ENCODE measurements around the gene HNRNPAB. TPM values are rescaled to one million over a fixed set of nuclear protein-coding genes. Genes with fewer than 3 reads are reported as not detected.

The HNRNPAB gene
- total and polyA plus RNA-seq, 3 donors from 2014 or later = 63.1 to 71.0 (median 66.2) TPM

DNA sequence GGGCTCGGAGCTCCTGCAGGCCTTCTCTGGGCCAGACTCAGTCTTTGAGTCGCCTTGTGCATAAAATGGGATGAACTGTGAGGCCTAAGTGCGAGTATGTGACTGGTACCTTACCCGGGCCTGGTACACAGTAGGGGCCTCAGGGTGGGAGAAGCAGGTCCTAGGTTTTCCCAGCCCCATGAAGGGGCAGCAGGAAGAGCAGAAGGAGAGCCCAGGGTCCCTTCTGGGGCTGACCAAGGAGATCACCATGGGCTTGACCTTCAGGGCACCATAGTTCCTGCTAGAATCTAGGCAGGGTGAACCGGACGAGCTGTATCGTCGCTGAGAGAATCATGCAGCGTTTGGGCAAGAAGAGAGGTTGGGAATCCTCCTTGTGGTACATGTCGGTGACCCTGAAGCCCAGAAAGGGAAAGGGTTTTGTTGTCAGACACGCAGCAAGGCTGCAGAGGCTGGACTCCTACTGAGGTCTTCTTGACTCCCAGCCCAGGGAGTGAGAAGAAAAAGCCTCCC is 28.6 kb downstream of the HNRNPAB start:
- 55 to 83% methylated on average over 1 to 10 of the region's 11 CpGs for WGBS, 2 donors
- DNase-seq = no peak
- intact Hi-C loops (cut with DNase I; ENCODE audit: low total_unique reads) = no loop called here
- Histone ChIP-seq H3K27me3 (no peaks in the 10 kb centered on the region), H3K27ac (peak overlapping the region; percentile 90 to 98), H3K9me3 (no peaks in the 10 kb centered on the region), H3K36me3 (ENCODE audit: low read depth, missing control alignments) (no peaks in the 10 kb centered on the region), H3K4me3 (peak overlapping the region; percentile 94 to 95), H3K4me1 (peaks cover 27% of the 10 kb centered on the region)
- TF ChIP-seq, protein P1, sequence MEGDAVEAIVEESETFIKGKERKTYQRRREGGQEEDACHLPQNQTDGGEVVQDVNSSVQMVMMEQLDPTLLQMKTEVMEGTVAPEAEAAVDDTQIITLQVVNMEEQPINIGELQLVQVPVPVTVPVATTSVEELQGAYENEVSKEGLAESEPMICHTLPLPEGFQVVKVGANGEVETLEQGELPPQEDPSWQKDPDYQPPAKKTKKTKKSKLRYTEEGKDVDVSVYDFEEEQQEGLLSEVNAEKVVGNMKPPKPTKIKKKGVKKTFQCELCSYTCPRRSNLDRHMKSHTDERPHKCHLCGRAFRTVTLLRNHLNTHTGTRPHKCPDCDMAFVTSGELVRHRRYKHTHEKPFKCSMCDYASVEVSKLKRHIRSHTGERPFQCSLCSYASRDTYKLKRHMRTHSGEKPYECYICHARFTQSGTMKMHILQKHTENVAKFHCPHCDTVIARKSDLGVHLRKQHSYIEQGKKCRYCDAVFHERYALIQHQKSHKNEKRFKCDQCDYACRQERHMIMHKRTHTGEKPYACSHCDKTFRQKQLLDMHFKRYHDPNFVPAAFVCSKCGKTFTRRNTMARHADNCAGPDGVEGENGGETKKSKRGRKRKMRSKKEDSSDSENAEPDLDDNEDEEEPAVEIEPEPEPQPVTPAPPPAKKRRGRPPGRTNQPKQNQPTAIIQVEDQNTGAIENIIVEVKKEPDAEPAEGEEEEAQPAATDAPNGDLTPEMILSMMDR (IDR thresholded peaks at IDR 0.05) = no peak
- no peak for TF ChIP-seq POLR2A (IDR thresholded peaks at IDR 0.05)

DNA sequence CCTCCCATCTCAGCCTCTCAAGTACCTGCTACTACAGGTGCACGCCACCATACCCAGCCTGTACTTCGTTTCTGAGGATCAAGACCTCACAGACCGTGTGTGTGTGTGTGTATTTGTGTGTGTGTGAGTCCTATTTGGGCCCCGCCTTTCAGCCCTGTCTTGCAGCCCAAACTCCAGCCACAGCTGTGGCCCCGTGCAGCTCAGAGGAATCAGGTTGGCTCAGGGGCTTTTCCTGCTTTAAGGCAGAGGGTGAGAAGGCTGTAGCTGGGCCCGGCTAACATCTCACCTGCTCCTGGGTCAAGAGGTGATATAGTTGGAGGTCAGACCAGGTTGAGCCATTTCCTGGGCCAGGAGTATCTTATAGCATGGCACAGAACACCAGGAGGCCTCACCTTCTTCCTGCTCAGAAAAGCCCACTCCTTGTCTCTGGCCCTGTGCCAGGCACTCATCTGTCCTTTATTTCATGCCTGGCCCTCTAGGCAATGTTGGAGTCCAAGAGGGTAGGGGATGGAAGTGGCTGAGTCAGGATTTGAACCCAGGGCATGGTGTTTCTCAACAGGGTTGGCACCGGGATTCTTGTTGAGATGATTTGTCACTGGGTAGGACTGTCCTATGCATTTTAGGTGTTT is 29.9 kb downstream of the HNRNPAB start:
- H3K36me3 ChIP-seq (ENCODE audit: low read depth, missing control alignments) = no peaks in the 10 kb centered on the region
- no peak overlapping the region for H3K4me3 ChIP-seq
- 76 to 82% methylated on average over 5 to 7 of the region's 7 CpGs for WGBS, 2 donors
- H3K27me3 ChIP-seq = no peaks in the 10 kb centered on the region
- no peak for DNase-seq
- intact Hi-C loops (cut with DNase I; ENCODE audit: low total_unique reads) = no loop called here
- TF ChIP-seq POLR2A (IDR thresholded peaks at IDR 0.05) = no peak
- TF ChIP-seq, protein P1 (IDR thresholded peaks at IDR 0.05) = no peak
- H3K4me1 ChIP-seq = peaks cover 29% of the 10 kb centered on the region
- no peak overlapping the region for H3K27ac ChIP-seq
- no peaks in the 10 kb centered on the region for H3K9me3 ChIP-seq

DNA sequence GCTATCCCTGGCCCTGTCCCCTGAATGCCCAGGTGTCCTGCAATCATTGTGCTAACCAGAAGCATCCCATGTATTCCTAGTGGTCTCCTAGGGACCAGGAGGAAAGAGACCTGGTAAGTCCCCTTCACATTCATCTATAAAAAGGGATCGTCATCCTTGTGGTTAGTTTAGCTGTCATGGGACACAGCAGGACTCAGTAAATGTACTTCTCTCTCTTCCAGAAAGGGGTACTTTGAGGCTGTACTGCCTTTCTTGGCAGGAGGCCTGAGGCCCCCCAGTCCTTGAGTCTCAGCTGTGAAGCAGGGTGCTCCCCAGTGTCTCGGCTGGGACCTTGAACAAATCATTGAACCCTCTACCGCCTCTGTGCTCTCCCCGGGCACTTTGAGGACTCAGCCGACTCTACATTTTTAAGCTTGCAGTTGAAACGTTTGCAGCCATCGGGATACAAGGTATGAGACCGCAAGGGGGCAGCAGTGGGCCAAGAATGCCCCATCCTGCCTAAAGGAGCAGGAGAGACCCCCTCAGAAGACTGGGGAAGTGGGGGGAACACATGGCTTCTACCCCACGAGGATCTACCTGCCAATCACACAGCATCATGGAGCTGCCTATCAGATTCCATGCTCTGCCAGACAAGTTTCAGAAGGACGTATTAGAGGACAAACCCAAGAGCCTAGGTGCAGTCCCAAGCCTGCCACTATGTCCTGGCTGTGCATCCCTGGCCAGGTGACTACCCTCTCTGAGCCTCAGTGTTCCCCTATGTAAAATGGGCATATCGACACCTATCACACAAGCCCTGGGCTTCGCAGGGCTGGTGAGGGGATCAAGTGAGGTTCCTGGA is 30.6 kb downstream of the HNRNPAB start:
- Histone ChIP-seq H3K4me3 (no peak overlapping the region), H3K9me3 (no peaks in the 10 kb centered on the region), H3K27ac (no peak overlapping the region), H3K36me3 (ENCODE audit: low read depth, missing control alignments) (no peaks in the 10 kb centered on the region), H3K4me1 (peaks cover 29% of the 10 kb centered on the region), H3K27me3 (no peaks in the 10 kb centered on the region)
- no peak for TF ChIP-seq POLR2A (IDR thresholded peaks at IDR 0.05)
- TF ChIP-seq, protein P1 (IDR thresholded peaks at IDR 0.05) = peak; percentile 35 to 59 (median 44)
- intact Hi-C loops (cut with DNase I; ENCODE audit: low total_unique reads) = no loop called here
- peak; percentile 83 for DNase-seq
- WGBS, 2 donors = 39 to 42% methylated on average over 10 to 12 of the region's 12 CpGs

DNA sequence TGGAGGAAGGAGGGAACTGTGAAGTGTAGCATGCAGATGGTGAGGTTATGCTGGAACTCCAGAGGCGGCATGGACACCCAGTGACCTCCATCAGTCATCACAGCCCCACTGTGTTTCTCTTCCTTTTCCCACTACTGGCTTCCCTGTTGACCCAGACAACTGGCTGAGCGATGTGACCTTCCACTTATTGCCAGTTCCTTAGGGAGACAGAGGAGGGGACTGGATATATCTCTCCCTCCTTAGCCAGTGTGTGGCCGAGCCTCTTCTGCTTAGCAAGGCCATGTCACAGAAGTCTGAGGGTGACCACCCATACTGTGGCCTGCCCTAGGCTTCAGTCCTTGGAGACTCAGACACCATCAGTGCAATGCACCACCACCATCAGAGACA is 31.2 kb downstream of the HNRNPAB start:
- no peaks in the 10 kb centered on the region for H3K36me3 ChIP-seq (ENCODE audit: low read depth, missing control alignments)
- 77 to 90% methylated on average over 3 of the region's 3 CpGs for WGBS, 2 donors
- no peaks in the 10 kb centered on the region for H3K27me3 ChIP-seq
- H3K4me3 ChIP-seq = no peak overlapping the region
- H3K9me3 ChIP-seq = no peaks in the 10 kb centered on the region
- intact Hi-C loops (cut with DNase I; ENCODE audit: low total_unique reads) = no loop called here
- TF ChIP-seq, protein P1 (IDR thresholded peaks at IDR 0.05) = no peak
- no peak for TF ChIP-seq POLR2A (IDR thresholded peaks at IDR 0.05)
- peaks cover 29% of the 10 kb centered on the region for H3K4me1 ChIP-seq
- no peak overlapping the region for H3K27ac ChIP-seq
- DNase-seq = no peak

All from testis (tissue), 3 donors.